OCI-M2 (cell line): Measurements from ENCODE around the gene TMX4.
"Not testable (repeated sequence)": the region's sequence is repeated elsewhere in the genome, so short reads cannot be mapped to it uniquely, and the experiment has no call there.

Source experiments
- DNase-seq: peaks from one replicate; lab custom pipeline; 2025; ENCODE audit not compliant: unreplicated experiment; lab: John Stamatoyannopoulos, UW

TMX4 gene

DNA sequence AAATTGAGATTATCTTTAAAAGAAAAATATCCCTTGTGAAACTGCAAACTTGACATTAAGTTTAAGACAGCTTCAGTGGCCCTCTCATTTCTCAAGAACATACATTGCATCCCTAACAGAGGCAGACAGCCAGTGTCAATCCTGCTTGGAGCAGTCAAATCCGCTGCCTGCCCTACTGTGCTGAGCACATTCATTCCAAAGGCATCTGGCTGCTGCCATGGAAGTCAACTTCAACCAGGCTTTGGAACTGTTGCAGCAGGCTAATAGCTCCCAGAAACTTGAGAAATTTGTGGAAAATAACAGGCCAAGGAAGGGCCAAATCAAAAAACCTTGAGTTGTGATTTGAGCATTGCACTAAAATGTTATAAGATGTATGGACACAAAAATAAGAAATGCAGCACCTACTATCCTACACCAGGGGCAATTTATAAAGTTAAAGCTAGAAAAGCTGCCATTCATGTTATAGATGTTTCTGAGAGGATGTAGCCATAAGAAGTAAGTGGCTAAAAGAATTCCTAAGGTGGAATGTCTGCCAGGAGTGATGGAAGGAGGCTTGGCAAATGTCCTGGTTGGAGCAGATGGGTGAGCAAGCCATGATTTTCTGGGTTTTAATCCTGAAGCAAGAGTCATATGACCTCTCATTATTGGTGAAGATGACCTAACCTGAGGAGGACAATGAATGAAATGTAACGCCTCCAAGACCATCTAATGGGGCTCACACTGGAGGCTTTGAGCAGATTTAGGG, 47.9 kb downstream of the TMX4 start:
- DNase-seq, result no peak

DNA sequence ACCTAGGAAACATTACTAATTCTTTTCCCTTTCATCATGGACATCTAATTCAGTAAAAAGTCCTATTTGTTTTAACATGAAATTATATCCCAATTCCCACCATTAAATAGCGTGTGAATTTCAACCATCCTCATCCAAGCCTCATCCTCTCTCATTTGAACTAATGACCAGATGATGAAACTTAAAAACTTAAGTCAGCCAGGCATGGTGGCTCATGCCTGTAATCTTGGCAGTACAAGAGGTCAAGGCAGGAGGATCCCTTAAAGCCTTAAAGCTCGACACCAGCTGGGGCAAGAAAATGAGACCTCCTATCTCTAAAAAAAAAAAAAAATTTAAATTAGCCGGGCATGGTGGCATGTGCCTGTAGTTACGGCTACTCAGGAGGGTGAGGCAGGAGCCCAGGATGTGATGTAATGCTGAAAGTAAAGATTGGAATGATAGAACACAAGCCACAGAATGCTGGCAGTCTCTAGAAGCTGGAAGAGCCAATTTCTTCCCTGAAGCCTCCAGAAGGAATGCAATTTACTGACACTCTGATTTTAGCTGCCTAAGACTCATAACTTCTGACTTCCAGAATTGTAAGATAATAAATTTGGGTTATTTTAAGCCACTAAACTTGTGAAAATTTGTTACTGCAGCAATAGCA, 52.2 kb downstream of the TMX4 start:
- no peak for DNase-seq

DNA sequence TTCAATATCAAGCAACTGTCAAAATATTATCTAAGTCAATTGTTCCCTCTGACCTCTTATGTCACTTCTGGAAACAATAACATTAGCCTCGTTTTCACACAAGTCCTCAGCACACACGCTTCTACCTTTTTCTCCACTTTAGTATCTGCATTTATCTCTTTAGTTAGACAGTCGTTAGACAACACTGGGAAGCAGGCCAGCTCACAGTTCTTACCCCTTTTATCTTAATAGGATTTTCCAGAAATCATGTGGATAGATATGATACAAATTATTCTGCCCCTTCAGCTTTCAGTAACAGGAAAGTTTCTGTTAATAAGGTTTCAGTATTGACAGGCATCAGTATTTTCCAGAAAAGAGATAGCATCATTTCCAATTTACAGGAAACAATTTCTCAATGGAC, 53.4 kb downstream of the TMX4 start:
- no peak for DNase-seq

DNA sequence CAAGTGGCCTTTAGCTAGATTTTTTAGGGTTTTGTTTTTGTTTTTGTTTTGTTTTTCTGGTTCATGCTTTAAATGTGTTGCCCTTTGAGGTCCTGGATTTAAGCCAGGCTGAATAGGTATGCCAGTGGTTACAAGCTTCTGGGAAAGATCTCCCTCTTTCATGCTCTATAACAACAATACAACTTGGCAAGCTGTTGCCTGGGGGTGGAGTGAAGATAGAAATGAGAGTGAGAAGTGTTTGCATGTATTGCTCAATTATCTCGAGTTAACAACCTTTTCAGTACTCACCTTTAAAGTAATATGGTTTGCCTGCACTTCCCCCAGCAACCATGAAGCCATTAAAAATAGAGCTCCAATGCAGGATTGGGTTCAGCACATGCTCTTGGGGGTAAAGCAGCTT, 60.1 kb downstream of the TMX4 start:
- no peak for DNase-seq

GRCh38 chr20:7956561-7956960, 63.0 kb downstream of the TMX4 start:
- DNase-seq, result not testable (repeated sequence)

DNA sequence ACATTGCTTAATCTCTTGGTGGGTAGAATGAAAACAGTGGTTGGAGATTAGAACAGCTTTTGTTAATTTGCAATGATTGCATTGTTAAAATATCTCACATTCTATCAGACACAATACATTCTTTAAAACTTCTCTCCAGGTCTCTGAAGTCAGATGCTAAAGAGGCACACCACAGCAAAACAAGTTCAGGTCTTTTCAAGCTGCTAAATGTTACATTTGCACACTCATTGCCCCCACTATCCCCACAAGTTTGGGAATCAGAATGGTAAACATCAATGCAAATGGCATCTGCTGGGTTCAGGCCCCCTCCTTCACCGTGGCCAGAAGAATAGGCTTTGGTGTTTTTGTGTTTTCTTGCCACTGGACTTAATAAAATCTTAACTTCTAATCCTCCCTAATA, 69.2 kb downstream of the TMX4 start:
- DNase-seq, result no peak

DNA sequence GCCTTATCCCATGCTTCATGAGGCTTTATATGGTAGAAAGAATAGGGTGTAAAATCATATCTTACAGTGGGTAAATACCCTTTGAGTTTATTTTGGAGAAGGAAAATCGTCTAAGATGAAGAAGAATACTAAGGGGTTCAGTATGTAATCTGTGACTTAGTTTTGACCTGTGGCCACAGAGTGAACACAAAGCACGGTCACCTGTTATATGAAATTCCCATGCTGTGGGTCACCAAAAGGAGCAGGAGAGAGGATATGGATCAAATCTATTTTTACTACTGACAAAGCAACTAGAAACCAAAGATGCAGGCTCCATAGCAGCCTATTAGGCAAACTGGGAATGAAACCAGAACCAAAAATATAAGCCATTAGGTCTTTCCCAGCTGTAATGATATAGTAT, 75.7 kb downstream of the TMX4 start:
- DNase-seq, result no peak

GRCh38 chr20:7940341-7940740, 79.2 kb downstream of the TMX4 start, which contains the start of gene HAO1:
Gene HAO1, minus strand, starts transcription at chr20:7940458. Its CDS starts 36 bp downstream, at chr20:7940422.
- no peak for DNase-seq

GRCh38 chr20:7939663-7940062, 79.9 kb downstream of the TMX4 start:
- no peak for DNase-seq

DNA sequence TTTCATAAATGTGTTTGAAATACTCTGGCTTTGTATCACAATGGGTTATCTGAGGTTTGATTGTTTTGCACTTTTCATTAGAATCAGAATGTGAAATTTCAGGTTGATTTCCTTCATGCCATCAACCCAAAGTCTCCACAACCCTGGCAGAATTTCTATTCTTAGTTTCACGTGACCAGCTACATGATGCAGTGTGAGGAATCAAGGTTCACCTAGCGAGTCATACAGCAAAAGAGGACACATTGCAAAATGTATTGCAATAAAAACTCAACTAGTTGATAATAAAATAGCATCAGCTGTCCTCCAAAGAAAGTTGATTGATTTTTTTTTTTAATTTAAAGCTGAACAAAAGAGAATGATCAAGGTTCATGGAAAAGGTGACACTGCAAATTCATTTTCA, 81.5 kb downstream of the TMX4 start:
- DNase-seq, result no peak

- DNase-seq, result no peak
Observed at GRCh38 chr20:7937328-7937727, 82.2 kb downstream of the TMX4 start.

GRCh38 chr20:7935027-7935551, 84.5 kb downstream of the TMX4 start:
- no peak for DNase-seq

DNA sequence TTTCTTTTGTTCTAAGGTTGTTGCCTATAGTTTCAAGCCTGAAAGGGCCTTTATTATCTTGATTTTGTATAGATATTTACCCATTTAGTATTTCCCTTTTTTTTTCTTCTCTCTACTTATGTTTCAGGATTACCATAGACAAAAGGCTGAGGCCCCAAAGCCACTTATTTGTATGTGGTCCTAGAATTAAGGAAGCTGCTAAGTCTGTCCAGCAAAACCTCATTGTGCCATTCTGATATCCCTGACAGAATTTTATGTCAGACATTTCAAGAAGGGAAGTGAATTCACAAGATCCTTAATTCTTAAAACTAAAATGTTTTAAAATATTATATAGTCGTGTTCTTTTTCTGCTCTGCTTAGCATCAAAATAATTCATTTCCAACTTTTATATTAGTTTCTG, 86.2 kb downstream of the TMX4 start:
- no peak for DNase-seq

GRCh38 chr20:7930343-7930742, 89.2 kb downstream of the TMX4 start:
- no peak for DNase-seq
